PC-9 (cell line): Measurements from ENCODE around the gene HLA-DOA. TPM values are rescaled to one million over a fixed set of nuclear protein-coding genes. Genes with fewer than 3 reads are reported as not detected.

Experiments used
- BruUV-seq: library from RNA; stranded (reverse); fragments of 400-500 nt; replicated peaks from 2 replicates; lab custom pipeline; 2021; lab: Mats Ljungman, UMichigan
- CTCF ChIA-PET: fragments of 300-600 bp; sonication (Branson Sonifier 250); formaldehyde crosslinking; loops from one replicate; lab custom pipeline; 2022; ENCODE audit warnings: antibody characterized with exemption; lab: Charles Lee
- POLR2A ChIA-PET: fragments of 300-600 bp; sonication (Branson Sonifier 250); formaldehyde crosslinking; loops from one replicate; lab custom pipeline; 2022; ENCODE audit warnings: antibody characterized with exemption; ENCODE audit not compliant: unreplicated experiment; lab: Charles Lee
- DNase-seq, 2 experiments: peaks; one replicate each; pipeline versions ENCODE4 v3.0.0 to v3.0.0-alpha.2; 2015 to 2022; ENCODE audit warnings: mixed read lengths in 1 of 2
- H2AFZ ChIP-seq: fragments of 200-600 bp; sonication (generic); 2 replicates; pipeline ENCODE4 v1.8.1; 2017; ENCODE audit warnings: antibody characterized with exemption
- H3F3A ChIP-seq: fragments of 200-600 bp; sonication (generic); 2 replicates; pipeline ENCODE4 v1.8.1; 2017; ENCODE audit warnings: antibody characterized with exemption, mild to moderate bottlenecking, low read depth; ENCODE audit not compliant: insufficient read depth
- H3K27ac ChIP-seq: fragments of 200-600 bp; sonication (generic); 2 replicates; pipeline ENCODE4 v1.6.1; 2016; ENCODE audit warnings: mixed run types
- H3K27me3 ChIP-seq: fragments of 200-600 bp; sonication (generic); 2 replicates; pipeline ENCODE4 v1.6.1; 2016; ENCODE audit warnings: low read depth, mixed run types; ENCODE audit not compliant: insufficient read depth
- H3K36me3 ChIP-seq: fragments of 200-600 bp; sonication (generic); 2 replicates; pipeline ENCODE4 v1.6.1; 2016; ENCODE audit warnings: low read depth, mixed run types
- H3K4me1 ChIP-seq: fragments of 200-600 bp; sonication (generic); replicated peaks from 2 replicates; pipeline ENCODE4 v1.6.1; 2016; ENCODE audit warnings: mixed run types; ENCODE audit not compliant: insufficient read depth
- H3K4me2 ChIP-seq: fragments of 200-600 bp; sonication (generic); 2 replicates; pipeline ENCODE4 v1.6.1; 2017; ENCODE audit warnings: mixed run types
- H3K4me3 ChIP-seq: fragments of 200-600 bp; sonication (generic); 2 replicates; pipeline ENCODE4 v1.6.1; 2016; ENCODE audit warnings: mixed run types
- H3K79me2 ChIP-seq: fragments of 200-600 bp; sonication (generic); 2 replicates; pipeline ENCODE4 v1.6.1; 2017; ENCODE audit warnings: low read depth, mixed run types
- H3K9me2 ChIP-seq: fragments of 200-600 bp; sonication (generic); 2 replicates; pipeline ENCODE4 v1.8.1; 2017; ENCODE audit warnings: mild to moderate bottlenecking; ENCODE audit not compliant: insufficient read depth
- H3K9me3 ChIP-seq: fragments of 200-600 bp; sonication (generic); 2 replicates; pipeline ENCODE4 v1.8.1; 2016; ENCODE audit warnings: low read depth; ENCODE audit not compliant: insufficient read depth
- H4K20me1 ChIP-seq: fragments of 200-600 bp; sonication (generic); 2 replicates; pipeline ENCODE4 v1.8.1; 2017; ENCODE audit not compliant: insufficient read depth
- CTCF ChIP-seq: fragments of 200-600 bp; sonication (generic); conservative IDR thresholded peaks from 2 replicates; pipeline ENCODE4 v1.6.1; 2017; ENCODE audit warnings: mixed run types, antibody characterized with exemption, mild to moderate bottlenecking, moderate library complexity
- EZH2 ChIP-seq: fragments of 200-600 bp; sonication (generic); IDR thresholded peaks from 2 replicates; pipeline ENCODE4 v1.8.0; 2017; ENCODE audit warnings: antibody characterized with exemption, low read depth
- intact Hi-C: fragments of 100-400 bp; cut with micrococcal nuclease; formaldehyde crosslinking; loops from one replicate; pipeline ENCODE4 v1.10.0; 2022; ENCODE audit not compliant: unreplicated experiment
- total RNA-seq: library from RNA; stranded (reverse); gene quantifications from 2 replicates; pipeline ENCODE4 v1.2.3, GENCODE V29; 2021

HLA-DOA gene
- total RNA-seq, 1 experiment from 2014 or later: not detected

DNA sequence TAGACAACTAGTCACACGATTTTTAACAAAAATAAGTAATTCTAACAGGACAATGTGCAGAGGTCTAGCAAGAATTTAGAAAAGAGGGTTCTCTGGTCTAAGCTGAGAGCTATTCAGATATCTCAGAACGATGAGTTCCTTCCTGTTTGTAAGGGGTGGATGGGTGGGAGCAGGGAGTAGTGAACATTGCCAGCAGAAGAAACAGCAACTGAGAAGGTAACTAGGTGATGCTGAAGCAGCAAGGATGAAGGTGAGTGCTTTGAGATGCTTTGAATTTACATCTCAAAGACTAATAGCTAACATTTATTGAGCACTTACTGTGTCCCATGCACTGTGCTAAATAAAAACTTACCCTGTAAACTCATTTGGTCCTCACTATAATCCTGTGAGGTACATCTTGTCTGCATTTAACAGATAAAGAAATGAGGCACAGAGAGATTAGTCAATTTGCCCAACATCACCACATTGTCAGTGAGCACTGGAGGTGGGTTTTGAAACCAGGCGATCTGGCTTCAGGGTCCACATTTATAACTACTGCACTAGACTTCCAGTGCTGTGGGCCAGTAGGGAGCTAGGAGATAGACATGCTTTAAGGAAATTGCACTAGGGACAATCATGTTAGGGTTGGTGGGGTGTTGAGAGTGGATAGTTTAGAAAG lies 25.3 kb downstream of the HLA-DOA start:
- H3K27ac ChIP-seq: no peak overlapping the region
- H3K4me2 ChIP-seq: 0 out of 2 replicates have a peak overlapping the region, but pooled peaks have one; percentile 12
- BruUV-seq: no TSS peak
- DNase-seq: no peak
- TF ChIP-seq CTCF (no peak), EZH2 (no peak)
- peaks cover 40% of the 10 kb centered on the region for H4K20me1 ChIP-seq
- no peak overlapping the region for H2AFZ ChIP-seq
- H3K4me1 ChIP-seq: 0 out of 2 replicates have a peak, but pooled peaks cover 4% of the 10 kb centered on the region
- POLR2A ChIA-PET: interaction anchor here (0.6 to 1.8 kb wide), 8 partner anchors 11 to 288 kb away, joined by 3 to 20 read pairs (median 4); partner anchors contain the start of gene TAP2
- H3K4me3 ChIP-seq: no peak overlapping the region
- peaks cover 56% of the 10 kb centered on the region for H3F3A ChIP-seq
- 0 out of 2 replicates have a peak, but pooled peaks cover 16% of the 10 kb centered on the region for H3K27me3 ChIP-seq
- H3K9me2 ChIP-seq: no peaks in the 10 kb centered on the region
- CTCF ChIA-PET: interaction anchor here (0.5 to 2.5 kb wide), 19 partner anchors 9 to 317 kb away, joined by 3 to 31 read pairs (median 4); partner anchors contain the start of genes BRD2, HLA-DMA, HLA-DMB and HLA-DQB1
- H3K36me3 ChIP-seq: peaks cover 23% of the 10 kb centered on the region
- intact Hi-C loops: loop anchor here (1.0 to 2.0 kb wide), 2 partner anchors 99 to 145 kb away; partner anchors contain the start of gene TAP2
- H3K79me2 ChIP-seq: peaks cover 8% of the 10 kb centered on the region; the same call in 1 of the 2 replicates
- no peaks in the 10 kb centered on the region for H3K9me3 ChIP-seq

DNA sequence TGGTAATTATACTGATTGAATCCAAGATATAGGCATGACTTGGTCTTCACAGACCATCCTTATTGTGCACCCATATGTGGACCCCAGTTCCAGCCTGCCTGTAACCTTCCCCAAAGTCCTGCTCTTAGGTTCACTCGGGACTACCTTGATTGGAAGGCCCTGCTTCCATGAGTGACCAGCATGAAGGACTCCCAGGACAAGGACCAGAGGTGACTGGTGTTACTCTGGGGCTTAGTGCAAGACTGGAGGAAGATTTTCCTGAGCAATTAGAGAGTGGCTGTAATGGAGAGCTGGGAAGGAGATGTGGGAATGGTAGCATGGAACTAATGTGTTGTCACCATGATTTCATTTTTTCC lies 25.9 kb downstream of the HLA-DOA start:
- no peak overlapping the region for H3K4me2 ChIP-seq
- intact Hi-C loops: no loop called here
- H3K27ac ChIP-seq: no peak overlapping the region
- H3K4me3 ChIP-seq: no peak overlapping the region
- no peak for DNase-seq
- H3K9me3 ChIP-seq: no peaks in the 10 kb centered on the region
- 0 out of 2 replicates have a peak, but pooled peaks cover 4% of the 10 kb centered on the region for H3K4me1 ChIP-seq
- peaks cover 29% of the 10 kb centered on the region for H3K36me3 ChIP-seq
- no peak for TF ChIP-seq EZH2
- TF ChIP-seq CTCF: no peak
- CTCF ChIA-PET: interaction anchor here (0.5 to 2.5 kb wide), 4 partner anchors 16 to 145 kb away, joined by 3 to 31 read pairs (median 18); partner anchors contain the start of genes HLA-DMA and TAP2
- no TSS peak for BruUV-seq
- POLR2A ChIA-PET: interaction anchor here (0.7 to 1.8 kb wide), 2 partner anchors 12 to 117 kb away, joined by 6 to 20 read pairs; no protein-coding TSS in a partner anchor
- H3K9me2 ChIP-seq: no peaks in the 10 kb centered on the region
- H3K27me3 ChIP-seq: 0 out of 2 replicates have a peak, but pooled peaks cover 16% of the 10 kb centered on the region
- no peak overlapping the region for H2AFZ ChIP-seq
- peaks cover 11% of the 10 kb centered on the region; the same call in 1 of the 2 replicates for H3K79me2 ChIP-seq
- peaks cover 46% of the 10 kb centered on the region for H4K20me1 ChIP-seq
- H3F3A ChIP-seq: peaks cover 62% of the 10 kb centered on the region

DNA sequence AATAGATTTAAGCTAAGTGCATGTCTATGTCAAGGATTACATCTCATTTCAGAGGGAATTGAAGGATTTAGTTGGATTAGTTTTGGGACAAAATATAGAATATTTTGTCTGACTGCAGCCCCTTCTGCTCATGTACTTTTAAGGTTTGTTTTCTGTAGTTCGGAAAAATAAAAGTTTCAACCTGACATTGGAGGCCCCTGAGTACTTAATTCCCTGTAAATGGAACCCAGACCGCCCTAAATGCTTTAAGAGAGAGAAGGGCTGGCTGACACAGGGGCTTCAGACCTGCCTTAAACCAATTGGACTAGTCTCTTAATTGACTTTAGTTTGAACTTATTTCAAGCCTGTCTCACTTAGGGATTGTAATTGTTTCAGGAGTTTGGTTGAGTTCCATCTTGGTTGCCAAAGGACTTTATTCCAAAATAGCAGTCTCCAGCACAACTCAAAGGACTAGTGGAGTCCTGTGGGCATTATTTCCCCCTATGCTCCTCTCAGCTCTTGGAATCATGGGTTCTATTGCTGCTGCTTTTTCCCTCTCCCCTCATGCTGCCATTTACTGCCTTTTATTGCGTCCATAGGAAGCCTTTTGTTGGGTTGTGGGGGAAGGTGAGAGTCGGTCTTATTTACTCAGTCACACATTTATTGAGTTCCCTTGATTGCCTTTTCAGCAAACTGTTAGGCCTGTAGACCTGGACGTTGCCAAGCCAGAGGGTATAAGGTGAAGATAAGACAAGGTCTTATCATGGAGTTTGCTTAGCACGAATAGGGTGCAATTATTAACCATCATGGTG lies 26.5 kb downstream of the HLA-DOA start:
- Histone ChIP-seq H3K9me3 (no peaks in the 10 kb centered on the region), H3K36me3 (peaks cover 35% of the 10 kb centered on the region), H3K27me3 (0 out of 2 replicates have a peak, but pooled peaks cover 15% of the 10 kb centered on the region), H3K4me1 (0 out of 2 replicates have a peak, but pooled peaks cover 4% of the 10 kb centered on the region), H3K4me2 (no peak overlapping the region), H3K4me3 (no peak overlapping the region), H3K79me2 (peaks cover 17% of the 10 kb centered on the region), H4K20me1 (peaks cover 52% of the 10 kb centered on the region), H3K9me2 (no peaks in the 10 kb centered on the region), H3K27ac (no peak overlapping the region; the same call in 1 of the 2 replicates), H2AFZ (no peak overlapping the region), H3F3A (peaks cover 68% of the 10 kb centered on the region)
- no TSS peak for BruUV-seq
- CTCF ChIA-PET: interaction anchor here (2.5 kb wide), 1 partner anchor 49 kb away, joined by 31 read pairs; no protein-coding TSS in a partner anchor
- no peak for TF ChIP-seq CTCF
- no peak for TF ChIP-seq EZH2
- intact Hi-C loops: no loop called here
- POLR2A ChIA-PET: interaction anchor here (0.6 to 1.8 kb wide), 4 partner anchors 11 to 134 kb away, joined by 3 to 20 read pairs (median 6); partner anchors contain the start of gene HLA-DMA
- no peak for DNase-seq
